ENCODE measurements around the gene SMCO3.

GRCh38 chr12:14773685-14774073 lies 40.3 kb downstream of the SMCO3 start:
- no peak for TF ChIP-seq EZH2phosphoT487 (conservative IDR thresholded peaks at IDR 0.05; ENCODE audit: low read length)
- TF ChIP-seq, protein P1, sequence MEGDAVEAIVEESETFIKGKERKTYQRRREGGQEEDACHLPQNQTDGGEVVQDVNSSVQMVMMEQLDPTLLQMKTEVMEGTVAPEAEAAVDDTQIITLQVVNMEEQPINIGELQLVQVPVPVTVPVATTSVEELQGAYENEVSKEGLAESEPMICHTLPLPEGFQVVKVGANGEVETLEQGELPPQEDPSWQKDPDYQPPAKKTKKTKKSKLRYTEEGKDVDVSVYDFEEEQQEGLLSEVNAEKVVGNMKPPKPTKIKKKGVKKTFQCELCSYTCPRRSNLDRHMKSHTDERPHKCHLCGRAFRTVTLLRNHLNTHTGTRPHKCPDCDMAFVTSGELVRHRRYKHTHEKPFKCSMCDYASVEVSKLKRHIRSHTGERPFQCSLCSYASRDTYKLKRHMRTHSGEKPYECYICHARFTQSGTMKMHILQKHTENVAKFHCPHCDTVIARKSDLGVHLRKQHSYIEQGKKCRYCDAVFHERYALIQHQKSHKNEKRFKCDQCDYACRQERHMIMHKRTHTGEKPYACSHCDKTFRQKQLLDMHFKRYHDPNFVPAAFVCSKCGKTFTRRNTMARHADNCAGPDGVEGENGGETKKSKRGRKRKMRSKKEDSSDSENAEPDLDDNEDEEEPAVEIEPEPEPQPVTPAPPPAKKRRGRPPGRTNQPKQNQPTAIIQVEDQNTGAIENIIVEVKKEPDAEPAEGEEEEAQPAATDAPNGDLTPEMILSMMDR (IDR thresholded peaks at IDR 0.05; ENCODE audit: insufficient read depth, low read length, poor library complexity, severe bottlenecking) = no peak

All from SU-DHL-6 (cell line).